ENCODE data around the gene SPC24. TPM values are rescaled to one million over a fixed set of nuclear protein-coding genes. Genes with fewer than 3 reads are reported as not detected.

SPC24 gene
- total RNA-seq, 1 donor from 2014 or later, result 2.7 TPM

DNA sequence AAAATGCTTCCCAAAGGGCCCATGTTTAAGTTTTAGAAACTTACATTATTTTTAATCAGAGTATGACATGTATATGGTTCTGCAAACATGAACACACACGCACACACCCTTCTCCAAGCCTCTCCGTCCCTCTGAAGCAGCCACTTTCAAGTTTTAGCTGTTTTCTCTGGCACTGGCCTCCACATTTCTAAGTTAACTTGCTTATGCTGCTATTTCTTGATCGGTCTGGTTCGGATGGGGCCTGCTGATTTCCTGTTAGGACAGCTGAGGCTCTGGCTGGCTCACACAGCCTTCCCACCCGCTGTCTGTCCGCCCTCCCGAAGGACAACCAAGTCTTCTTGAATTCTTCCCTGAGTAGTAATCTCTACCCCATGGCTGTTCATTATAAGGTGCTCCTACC is 4.4 kb downstream of the SPC24 start:
- Histone ChIP-seq H3K36me3 (no peaks in the 10 kb centered on the region), H3K27me3 (no peaks in the 10 kb centered on the region), H3K27ac (peak overlapping the region; percentile 87), H3K4me3 (no peak overlapping the region), H3K4me1 (peaks cover 43% of the 10 kb centered on the region), H3K9me3 (no peaks in the 10 kb centered on the region)
- no peak for DNase-seq (ENCODE audit: extremely low spot score in 2 of 2)
- intact Hi-C loops (cut with DNase I), result no loop called here
- TF ChIP-seq POLR2AphosphoS5 (IDR thresholded peaks at IDR 0.05; ENCODE audit: insufficient read depth in 1 of 2, low read depth in 1 of 2) (no peak), POLR2A (IDR thresholded peaks at IDR 0.05) (no peak), CTCF (IDR thresholded peaks at IDR 0.05) (no peak)

- no peak for DNase-seq (ENCODE audit: extremely low spot score in 2 of 2)
- intact Hi-C loops (cut with DNase I), result no loop called here
- Histone ChIP-seq H3K4me1 (peaks cover 36% of the 10 kb centered on the region), H3K9me3 (no peaks in the 10 kb centered on the region), H3K27me3 (no peaks in the 10 kb centered on the region), H3K27ac (no peak overlapping the region), H3K4me3 (no peak overlapping the region), H3K36me3 (no peaks in the 10 kb centered on the region)
- TF ChIP-seq POLR2A (IDR thresholded peaks at IDR 0.05) (no peak), POLR2AphosphoS5 (IDR thresholded peaks at IDR 0.05; ENCODE audit: insufficient read depth in 1 of 2, low read depth in 1 of 2) (no peak), CTCF (IDR thresholded peaks at IDR 0.05) (no peak)
Measured at GRCh38 chr19:11148001-11148400, 7.6 kb downstream of the SPC24 start.

- H3K9me3 ChIP-seq, result no peaks in the 10 kb centered on the region
- no peaks in the 10 kb centered on the region for H3K27me3 ChIP-seq
- no peaks in the 10 kb centered on the region for H3K36me3 ChIP-seq
- no peak overlapping the region for H3K4me3 ChIP-seq
- intact Hi-C loops (cut with DNase I), result no loop called here
- no peak for TF ChIP-seq CTCF (IDR thresholded peaks at IDR 0.05)
- TF ChIP-seq POLR2AphosphoS5 (IDR thresholded peaks at IDR 0.05; ENCODE audit: insufficient read depth in 1 of 2, low read depth in 1 of 2), result no peak
- no peak for TF ChIP-seq POLR2A (IDR thresholded peaks at IDR 0.05)
- no peak overlapping the region for H3K27ac ChIP-seq
- no peak for DNase-seq (ENCODE audit: extremely low spot score in 2 of 2)
- peaks cover 30% of the 10 kb centered on the region for H3K4me1 ChIP-seq
Measured at GRCh38 chr19:11145536-11145924, 10.1 kb downstream of the SPC24 start.

GRCh38 chr19:11142528-11143171 is 12.9 kb downstream of the SPC24 start:
- Histone ChIP-seq H3K4me3 (peak overlapping the region; percentile 5 to 15), H3K27me3 (no peaks in the 10 kb centered on the region), H3K36me3 (no peaks in the 10 kb centered on the region), H3K9me3 (no peaks in the 10 kb centered on the region), H3K27ac (peak overlapping the region; percentile 94), H3K4me1 (peaks cover 56% of the 10 kb centered on the region)
- no peak for TF ChIP-seq CTCF (IDR thresholded peaks at IDR 0.05)
- no peak for TF ChIP-seq POLR2A (IDR thresholded peaks at IDR 0.05)
- TF ChIP-seq POLR2AphosphoS5 (IDR thresholded peaks at IDR 0.05; ENCODE audit: insufficient read depth in 1 of 2, low read depth in 1 of 2), result peak; percentile 31 to 68
- DNase-seq (ENCODE audit: extremely low spot score in 2 of 2), result peak in 1 of 2 donors; percentile 96
- intact Hi-C loops (cut with DNase I), result loop anchor here (2.0 kb wide), 1 partner anchor 60 kb away; no protein-coding TSS in a partner anchor

DNA sequence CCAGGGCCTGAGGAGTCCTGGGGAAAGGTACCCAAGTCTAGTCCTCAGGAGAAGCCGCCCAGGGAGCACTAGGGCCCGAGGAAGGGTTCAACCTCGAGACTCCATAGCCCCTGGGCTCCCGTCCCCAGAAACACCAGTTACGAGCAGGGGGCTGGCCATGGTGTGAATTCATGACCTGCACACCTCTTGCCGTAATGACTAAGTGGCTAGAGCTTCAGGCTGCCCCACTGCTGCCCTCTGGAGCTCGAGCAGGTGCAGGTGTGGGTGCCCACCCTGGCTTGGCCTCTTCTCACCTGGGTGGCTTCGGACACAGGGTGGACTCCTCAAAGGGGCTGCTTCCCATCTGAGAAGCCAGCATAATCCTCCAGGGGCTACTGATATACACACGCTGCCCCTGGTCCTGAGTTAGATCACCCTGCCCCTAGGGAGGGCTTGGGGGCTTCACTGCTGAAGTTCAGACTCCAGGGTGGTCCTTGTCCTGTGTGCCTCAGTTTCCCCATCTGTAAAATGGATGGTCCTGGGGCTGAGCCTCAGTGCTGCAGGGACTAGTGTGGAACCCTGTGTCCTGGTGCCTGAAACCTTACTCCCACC is 13.6 kb downstream of the SPC24 start:
- Histone ChIP-seq H3K27me3 (no peaks in the 10 kb centered on the region), H3K9me3 (no peaks in the 10 kb centered on the region), H3K36me3 (no peaks in the 10 kb centered on the region), H3K27ac (peak overlapping the region; percentile 94), H3K4me3 (peak overlapping the region in 1 of 2 donors; percentile 6), H3K4me1 (peaks cover 62% of the 10 kb centered on the region)
- intact Hi-C loops (cut with DNase I), result loop anchor here (2.0 kb wide), 1 partner anchor 61 kb away; no protein-coding TSS in a partner anchor
- TF ChIP-seq POLR2A (IDR thresholded peaks at IDR 0.05) (no peak), POLR2AphosphoS5 (IDR thresholded peaks at IDR 0.05; ENCODE audit: insufficient read depth in 1 of 2, low read depth in 1 of 2) (no peak), CTCF (IDR thresholded peaks at IDR 0.05) (no peak)
- no peak for DNase-seq (ENCODE audit: extremely low spot score in 2 of 2)

Measured in vagina (tissue), 2 donors.